K562 (cell line): ENCODE measurements around the gene ZNF268. TPM values are rescaled to one million over a fixed set of nuclear protein-coding genes. Genes with fewer than 3 reads are reported as not detected.

Experiments used
- C11orf30 ChIP-seq: fragments of 450-650 bp; IDR thresholded peaks from 2 replicates; pipeline ENCODE4 v1.6.1; 2016; ENCODE audit warnings: low read depth, mild to moderate bottlenecking
- CXXC5 ChIP-seq: fragments of 250-450 bp; sonication (Bioruptor Pico); IDR thresholded peaks from 2 replicates; pipeline ENCODE4 v1.8.0; 2022; ENCODE audit warnings: inconsistent platforms, mild to moderate bottlenecking, moderate library complexity
- FOSL1 ChIP-seq: fragments of 200-800 bp; sonication (Bioruptor generic); conservative IDR thresholded peaks from 2 replicates; pipeline ENCODE4 v1.6.1; 2016; ENCODE audit warnings: missing genetic modification characterization, missing compliant biosample characterization
- HDAC1 ChIP-seq, 2 experiments: fragments of 450-650 bp; IDR thresholded peaks; 2 replicates each; pipeline ENCODE4 v1.6.1; 2016 to 2017; ENCODE audit warnings: inconsistent platforms in 1 of 2, mild to moderate bottlenecking in 1 of 2, moderate library complexity in 1 of 2
- HNRNPLL ChIP-seq: fragments of 200-400 bp; formaldehyde crosslinking; IDR thresholded peaks from 2 replicates; pipeline ENCODE4 v1.6.1; 2017; ENCODE audit warnings: low read length, low read depth, mild to moderate bottlenecking; ENCODE audit not compliant: poor library complexity, severe bottlenecking
- L3MBTL2 ChIP-seq: fragments of 450-650 bp; IDR thresholded peaks from 2 replicates; pipeline ENCODE4 v1.6.1; 2016; ENCODE audit warnings: mild to moderate bottlenecking, moderate library complexity
- MEF2D ChIP-seq: conservative IDR thresholded peaks from 2 replicates; pipeline ENCODE4 v1.6.1; 2016; ENCODE audit warnings: low read depth, missing genetic modification characterization, missing compliant biosample characterization
- POLR2AphosphoS5 ChIP-seq: IDR thresholded peaks from 2 replicates; pipeline ENCODE4 v1.6.1; 2011; ENCODE audit warnings: mild to moderate bottlenecking, low read depth, low read length, moderate library complexity; ENCODE audit not compliant: control insufficient read depth, insufficient read depth
- RBM17 ChIP-seq: fragments of 200-400 bp; formaldehyde crosslinking; IDR thresholded peaks from 2 replicates; pipeline ENCODE4 v1.6.1; 2017; ENCODE audit warnings: low read depth, mild to moderate bottlenecking, low read length, borderline replicate concordance
- RCOR1 ChIP-seq, 2 experiments: IDR thresholded peaks; 2 replicates each; pipeline ENCODE4 v1.6.1; 2012; ENCODE audit warnings: low read depth in 2 of 2, low read length in 2 of 2, borderline replicate concordance in 1 of 2, improper control_type of control experiment in 1 of 2
- REST ChIP-seq, 2 experiments: fragments of 450-650 bp; formaldehyde crosslinking in 1 of 2; IDR thresholded peaks; 2 replicates each; pipeline versions ENCODE4 v1.4.0 to v1.6.1; 2014 to 2020; ENCODE audit warnings: mild to moderate bottlenecking in 2 of 2, borderline replicate concordance in 1 of 2, low read depth in 1 of 2
- SMAD4 ChIP-seq: fragments of 250-450 bp; sonication (Bioruptor Pico); conservative IDR thresholded peaks from 2 replicates; pipeline ENCODE4 v1.8.0; 2021; ENCODE audit warnings: inconsistent platforms, mild to moderate bottlenecking, moderate library complexity
- TAF9B ChIP-seq: fragments of 450-650 bp; IDR thresholded peaks from 2 replicates; pipeline ENCODE4 v1.6.1; 2018; ENCODE audit warnings: mild to moderate bottlenecking; ENCODE audit not compliant: partially characterized antibody
- YBX1 ChIP-seq: fragments of 450-650 bp; IDR thresholded peaks from 2 replicates; pipeline ENCODE4 v1.7.1; 2016; ENCODE audit warnings: mild to moderate bottlenecking
- ZNF134 ChIP-seq: fragments of 250-450 bp; sonication (Bioruptor Pico); conservative IDR thresholded peaks from 2 replicates; pipeline ENCODE4 v1.4.0; 2020
- ZNF589 ChIP-seq: fragments of 200-800 bp; sonication (Bioruptor generic); IDR thresholded peaks from 2 replicates; pipeline ENCODE4 v1.6.1; 2016; ENCODE audit warnings: low read depth, missing genetic modification characterization, missing compliant biosample characterization
- polyA plus RNA-seq, 8 experiments: library from polyadenylated mRNA; depleted of rRNA in 4 of 8; stranded (reverse) in 5 of 8; unstranded in 3 of 8; fragments of >200 nt; fragmentation: Nextera tagmentation in 2 of 8; fragmentation: Illumina TruSeq in 1 of 8; extraction: Ambion mirVana in 2 of 8; extraction: Trizol in 1 of 8; gene quantifications; 2 replicates each; pipeline versions ENCODE4 v1.2.1 to v1.2.3, GENCODE V29; 2011 to 2014; ENCODE audit warnings: inconsistent platforms in 1 of 8, missing spikeins in 1 of 8
- total RNA-seq, 7 experiments: library from RNA; depleted of rRNA in 6 of 7; stranded (reverse); fragments of >200 nt in 6 of 7; fragmentation: Illumina TruSeq in 2 of 7; extraction: Trizol in 2 of 7; gene quantifications; 2 replicates each; pipeline versions ENCODE4 v1.2.1 to v1.2.3, GENCODE V29; 2011 to 2021; ENCODE audit warnings: low replicate concordance in 1 of 7
- TF ChIP-seq, protein P1 (sequence below): fragments of 450-650 bp; formaldehyde crosslinking; IDR thresholded peaks from 2 replicates; pipeline ENCODE4 v1.4.0; 2020; ENCODE audit warnings: mild to moderate bottlenecking, mixed read lengths
- TF ChIP-seq, protein P2 (sequence below): fragments of 450-650 bp; conservative IDR thresholded peaks from 2 replicates; pipeline ENCODE4 v1.6.1; 2016; ENCODE audit warnings: missing genetic modification characterization, low read depth, mild to moderate bottlenecking, missing compliant biosample characterization, moderate library complexity

Gene ZNF268
- total and polyA plus RNA-seq, 9 of the 15 experiments (the other 6 are each of a cell fraction or from before 2014, with no cell fraction given), result 4.8 to 12.0 (median 7.7) TPM

DNA sequence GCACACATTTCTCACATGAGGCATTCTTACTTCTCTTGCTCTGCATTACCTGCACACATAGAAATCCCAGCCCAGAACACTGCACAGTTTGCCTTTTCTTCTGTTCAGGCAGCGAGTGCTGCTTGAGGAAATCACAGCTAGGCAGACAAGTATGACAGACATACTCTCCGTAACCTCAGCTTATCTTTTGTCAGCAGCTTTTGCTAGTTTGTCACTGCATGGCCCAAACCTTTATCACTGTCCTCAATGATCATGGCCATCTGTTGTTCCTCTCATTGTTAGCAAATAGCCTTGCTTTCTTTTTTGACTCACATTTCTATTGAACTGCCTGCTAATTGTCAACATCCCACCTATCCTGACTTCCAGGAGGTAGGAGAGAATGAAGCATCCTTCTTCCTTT lies 45.5 kb upstream of the ZNF268 start (continued):
- TF ChIP-seq REST (IDR thresholded peaks at IDR 0.05; ENCODE audit: borderline replicate concordance) (0 out of 2 replicates have a peak, but pooled peaks have one; percentile 26), REST (CRISPR knock-in tag; IDR thresholded peaks at IDR 0.05; ENCODE audit: low read depth) (no peak), ZNF134 (CRISPR knock-in tag) (no peak), RBM17 (no peak), HDAC1 (IDR thresholded peaks at IDR 0.05) (peak in 1 of 2 experiments; percentile 98; a peak in 2 of 4 replicates), HNRNPLL (no peak), C11orf30 (no peak), CXXC5 (CRISPR knock-in tag) (peak; percentile 35; the same call in 1 of the 2 replicates), FOSL1 (tag) (peak; percentile 71), MEF2D (tag) (no peak), TAF9B (no peak), ZNF589 (0 out of 2 replicates have a peak, but pooled peaks have one; percentile 53), L3MBTL2 (no peak), RCOR1 (IDR thresholded peaks at IDR 0.05; ENCODE audit: borderline replicate concordance in 1 of 2, low read depth in 2 of 2, low read length in 2 of 2) (peak; percentile 91 to 99), POLR2AphosphoS5 (peak; percentile 35; the same call in 1 of the 2 replicates), YBX1 (no peak), SMAD4 (CRISPR knock-in tag) (peak; percentile 57; the same call in 1 of the 2 replicates)
- TF ChIP-seq, protein P1, sequence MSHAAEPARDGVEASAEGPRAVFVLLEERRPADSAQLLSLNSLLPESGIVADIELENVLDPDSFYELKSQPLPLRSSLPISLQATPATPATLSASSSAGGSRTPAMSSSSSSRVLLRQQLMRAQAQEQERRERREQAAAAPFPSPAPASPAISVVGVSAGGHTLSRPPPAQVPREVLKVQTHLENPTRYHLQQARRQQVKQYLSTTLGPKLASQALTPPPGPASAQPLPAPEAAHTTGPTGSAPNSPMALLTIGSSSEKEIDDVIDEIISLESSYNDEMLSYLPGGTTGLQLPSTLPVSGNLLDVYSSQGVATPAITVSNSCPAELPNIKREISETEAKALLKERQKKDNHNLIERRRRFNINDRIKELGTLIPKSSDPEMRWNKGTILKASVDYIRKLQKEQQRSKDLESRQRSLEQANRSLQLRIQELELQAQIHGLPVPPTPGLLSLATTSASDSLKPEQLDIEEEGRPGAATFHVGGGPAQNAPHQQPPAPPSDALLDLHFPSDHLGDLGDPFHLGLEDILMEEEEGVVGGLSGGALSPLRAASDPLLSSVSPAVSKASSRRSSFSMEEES (CRISPR knock-in tag), result no peak
- TF ChIP-seq, protein P2, sequence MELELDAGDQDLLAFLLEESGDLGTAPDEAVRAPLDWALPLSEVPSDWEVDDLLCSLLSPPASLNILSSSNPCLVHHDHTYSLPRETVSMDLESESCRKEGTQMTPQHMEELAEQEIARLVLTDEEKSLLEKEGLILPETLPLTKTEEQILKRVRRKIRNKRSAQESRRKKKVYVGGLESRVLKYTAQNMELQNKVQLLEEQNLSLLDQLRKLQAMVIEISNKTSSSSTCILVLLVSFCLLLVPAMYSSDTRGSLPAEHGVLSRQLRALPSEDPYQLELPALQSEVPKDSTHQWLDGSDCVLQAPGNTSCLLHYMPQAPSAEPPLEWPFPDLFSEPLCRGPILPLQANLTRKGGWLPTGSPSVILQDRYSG (tag), result no peak
